Body of pancreas (tissue), 4 donors: ENCODE data around the gene CSF1R. TPM values are rescaled to one million over a fixed set of nuclear protein-coding genes. Genes with fewer than 3 reads are reported as not detected.

Source experiments
- ATAC-seq: fragments of 150-250 bp; one replicate; pipeline ENCODE4 v1.9.1; 2016
- DNase-seq, 4 donors: peaks; one replicate each; pipeline ENCODE4 v3.0.0-alpha.2; 2019
- H3K27ac ChIP-seq, 4 donors: fragments of 200-600 bp; sonication (generic); 1 replicate in 3 of 4; 2 replicates in 1 of 4; pipeline versions ENCODE4 v1.5.1 to v1.6.1; 2016 to 2019; ENCODE audit warnings: mild to moderate bottlenecking in 1 of 4, mixed read lengths in 1 of 4, moderate library complexity in 1 of 4
- H3K27me3 ChIP-seq, 2 donors: fragments of 200-600 bp; sonication (generic); one replicate each; pipeline ENCODE4 v1.6.0; 2016; ENCODE audit warnings: mild to moderate bottlenecking in 1 of 2
- H3K36me3 ChIP-seq, 2 donors: fragments of 200-600 bp; sonication (generic); replicated peaks in 1 of 2; 2 replicates each; pipeline ENCODE4 v1.5.1; 2016; ENCODE audit warnings: low read depth in 2 of 2; ENCODE audit not compliant: insufficient read depth in 1 of 2
- H3K4me1 ChIP-seq: fragments of 200-600 bp; sonication (generic); one replicate; pipeline ENCODE4 v1.6.0; 2016
- H3K4me3 ChIP-seq, 2 donors: fragments of 200-600 bp; sonication (generic); 1 replicate in 1 of 2; 2 replicates in 1 of 2; pipeline ENCODE4 v1.5.1; 2016 to 2019
- H3K9me3 ChIP-seq, 3 donors: fragments of 200-600 bp; sonication (generic); 1 replicate in 2 of 3; 2 replicates in 1 of 3; pipeline ENCODE4 v1.5.1; 2016
- POLR2A ChIP-seq, 3 donors: fragments of 450-650 bp; IDR thresholded peaks; one replicate each; pipeline ENCODE4 v1.6.1; 2016; ENCODE audit warnings: antibody characterized with exemption in 3 of 3, mild to moderate bottlenecking in 2 of 3
- WGBS, 2 donors: methylation state at CpG; one replicate each; pipeline ENCODE4 v1.1.5; 2017; 5-methylcytosine and 5-hydroxymethylcytosine counted together
- intact Hi-C: fragments of 100-400 bp; cut with DNase I; formaldehyde crosslinking; loops from one replicate; pipeline ENCODE4 v1.15.1; 2023
- total RNA-seq, 2 donors: library from RNA; depleted of rRNA; stranded (reverse); fragments of >200 nt; gene quantifications; one replicate each; pipeline ENCODE4 v1.1.0, GENCODE V29; 2016
- TF ChIP-seq, protein P1 (sequence below), 7 experiments: fragments of 450-650 bp in 4 of 7; fragments of 200-600 bp in 3 of 7; sonication (generic) in 3 of 7; IDR thresholded peaks; one replicate each; pipeline ENCODE4 v1.5.1; 2016 to 2019; ENCODE audit warnings: antibody characterized with exemption in 7 of 7

The CSF1R gene
- total RNA-seq, 2 donors from 2014 or later: 5.3 to 13.5 TPM

DNA sequence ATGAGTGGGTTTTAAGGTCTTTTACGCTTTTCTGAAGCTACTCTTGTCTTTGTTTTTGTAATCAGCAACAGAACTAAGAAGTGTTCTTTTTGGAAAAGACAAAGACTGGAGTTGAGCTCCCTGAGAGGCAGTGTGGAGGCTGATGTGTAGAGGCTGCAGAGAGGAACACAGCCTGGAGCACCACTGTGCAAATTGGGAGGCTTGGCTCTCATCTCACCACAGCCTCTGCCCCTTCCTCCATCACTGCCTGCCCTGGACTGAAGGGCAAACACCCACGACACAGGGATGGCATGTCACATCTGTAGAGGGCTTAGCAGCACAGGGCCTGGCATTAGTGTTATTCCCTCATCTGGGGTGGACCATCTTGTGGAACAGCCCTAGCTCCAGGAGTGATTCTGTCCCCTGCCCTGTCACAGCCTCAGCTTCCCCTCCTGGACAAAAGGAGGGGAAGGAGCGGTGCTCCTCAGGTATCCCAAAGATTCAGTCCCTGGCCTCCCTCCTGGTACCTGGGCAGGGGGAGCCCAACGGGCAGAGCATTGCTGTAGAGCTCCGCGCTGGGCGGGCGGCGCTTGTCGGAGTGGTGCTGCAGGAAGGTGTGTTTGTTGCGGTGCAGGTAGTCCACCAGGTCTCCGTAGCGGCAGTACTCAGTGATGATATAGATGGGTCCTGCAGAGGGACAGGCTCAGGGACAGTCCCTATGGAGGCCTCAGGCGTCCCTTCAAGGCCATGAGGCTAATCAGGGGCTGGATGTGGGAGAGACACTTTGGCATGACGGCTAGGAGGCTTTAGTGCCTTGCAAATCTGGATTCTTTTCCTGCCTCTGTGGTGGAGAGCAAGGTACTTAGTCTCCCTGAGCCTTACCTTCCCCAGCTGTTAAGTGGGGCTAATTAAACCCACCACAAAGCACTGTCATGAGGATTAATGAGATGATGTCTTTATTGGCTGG is 36.5 kb upstream of the CSF1R start:
- ATAC-seq (no peak), DNase-seq (no peak)
- H3K27ac ChIP-seq: no peak overlapping the region
- H3K4me1 ChIP-seq: no peaks in the 10 kb centered on the region
- intact Hi-C loops: no loop called here
- no peaks in the 10 kb centered on the region for H3K36me3 ChIP-seq
- no peak overlapping the region for H3K4me3 ChIP-seq
- no peaks in the 10 kb centered on the region for H3K27me3 ChIP-seq
- H3K9me3 ChIP-seq: no peaks in the 10 kb centered on the region
- 82 to 89% methylated on average over 7 to 15 of the region's 15 CpGs for WGBS, 2 donors
- TF ChIP-seq, protein P1, sequence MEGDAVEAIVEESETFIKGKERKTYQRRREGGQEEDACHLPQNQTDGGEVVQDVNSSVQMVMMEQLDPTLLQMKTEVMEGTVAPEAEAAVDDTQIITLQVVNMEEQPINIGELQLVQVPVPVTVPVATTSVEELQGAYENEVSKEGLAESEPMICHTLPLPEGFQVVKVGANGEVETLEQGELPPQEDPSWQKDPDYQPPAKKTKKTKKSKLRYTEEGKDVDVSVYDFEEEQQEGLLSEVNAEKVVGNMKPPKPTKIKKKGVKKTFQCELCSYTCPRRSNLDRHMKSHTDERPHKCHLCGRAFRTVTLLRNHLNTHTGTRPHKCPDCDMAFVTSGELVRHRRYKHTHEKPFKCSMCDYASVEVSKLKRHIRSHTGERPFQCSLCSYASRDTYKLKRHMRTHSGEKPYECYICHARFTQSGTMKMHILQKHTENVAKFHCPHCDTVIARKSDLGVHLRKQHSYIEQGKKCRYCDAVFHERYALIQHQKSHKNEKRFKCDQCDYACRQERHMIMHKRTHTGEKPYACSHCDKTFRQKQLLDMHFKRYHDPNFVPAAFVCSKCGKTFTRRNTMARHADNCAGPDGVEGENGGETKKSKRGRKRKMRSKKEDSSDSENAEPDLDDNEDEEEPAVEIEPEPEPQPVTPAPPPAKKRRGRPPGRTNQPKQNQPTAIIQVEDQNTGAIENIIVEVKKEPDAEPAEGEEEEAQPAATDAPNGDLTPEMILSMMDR (IDR thresholded peaks at IDR 0.05): no peak
- no peak for TF ChIP-seq POLR2A (IDR thresholded peaks at IDR 0.05)

DNA sequence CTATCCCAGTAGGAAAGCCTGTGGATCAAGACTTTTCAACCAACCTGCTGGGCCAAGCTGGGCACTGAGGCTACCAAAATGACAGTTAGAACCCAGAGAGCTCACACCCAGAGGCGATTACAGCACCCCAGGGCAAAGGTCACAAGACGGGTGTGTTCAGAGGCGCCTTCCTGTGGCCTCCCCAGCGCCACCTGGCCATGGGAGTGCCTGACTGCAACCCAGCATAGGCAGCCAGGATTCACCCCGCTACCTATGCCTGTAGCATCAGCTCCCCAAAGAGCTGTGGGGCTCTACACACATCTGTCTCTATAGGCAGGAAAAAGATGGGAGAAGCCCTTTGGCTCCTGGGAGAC is 35.8 kb upstream of the CSF1R start:
- H3K36me3 ChIP-seq: no peaks in the 10 kb centered on the region
- H3K27ac ChIP-seq: no peak overlapping the region
- WGBS, 2 donors: 44 to 49% methylated on average over 5 of the region's 5 CpGs
- H3K27me3 ChIP-seq: no peaks in the 10 kb centered on the region
- intact Hi-C loops: no loop called here
- ATAC-seq: no peak
- TF ChIP-seq, protein P1 (IDR thresholded peaks at IDR 0.05): no peak
- no peak for TF ChIP-seq POLR2A (IDR thresholded peaks at IDR 0.05)
- H3K4me1 ChIP-seq: no peaks in the 10 kb centered on the region
- DNase-seq: no peak
- no peaks in the 10 kb centered on the region for H3K9me3 ChIP-seq
- H3K4me3 ChIP-seq: no peak overlapping the region

- Histone ChIP-seq H3K4me1 (no peaks in the 10 kb centered on the region), H3K36me3 (no peaks in the 10 kb centered on the region), H3K27ac (no peak overlapping the region), H3K4me3 (no peak overlapping the region), H3K27me3 (no peaks in the 10 kb centered on the region), H3K9me3 (no peaks in the 10 kb centered on the region)
- WGBS, 2 donors: 88 to 89% methylated on average over 14 of the region's 14 CpGs
- TF ChIP-seq, protein P1 (IDR thresholded peaks at IDR 0.05): no peak
- TF ChIP-seq POLR2A (IDR thresholded peaks at IDR 0.05): no peak
- DNase-seq (no peak), ATAC-seq (no peak)
- intact Hi-C loops: no loop called here
These were observed 35.2 kb upstream of the CSF1R start for GRCh38 chr5:150121448-150122157.

GRCh38 chr5:150120617-150121447 is 34.5 kb upstream of the CSF1R start:
- Histone ChIP-seq H3K4me1 (no peaks in the 10 kb centered on the region), H3K36me3 (no peaks in the 10 kb centered on the region), H3K27ac (no peak overlapping the region), H3K27me3 (no peaks in the 10 kb centered on the region), H3K9me3 (no peaks in the 10 kb centered on the region), H3K4me3 (no peak overlapping the region)
- TF ChIP-seq, protein P1 (IDR thresholded peaks at IDR 0.05): no peak
- no peak for TF ChIP-seq POLR2A (IDR thresholded peaks at IDR 0.05)
- DNase-seq (no peak), ATAC-seq (no peak)
- intact Hi-C loops: no loop called here
- 82 to 84% methylated on average over 9 to 19 of the region's 19 CpGs for WGBS, 2 donors
